K562 (cell line): ENCODE measurements around the gene ADAR. TPM values are rescaled to one million over a fixed set of nuclear protein-coding genes. Genes with fewer than 3 reads are reported as not detected.
A peak's percentile ranks its signal among the peaks of the same experiment; 100 is the strongest.

Experiments
- ATF7 ChIP-seq: fragments of 450-650 bp; IDR thresholded peaks from 2 replicates; pipeline ENCODE4 v1.7.1; 2014; ENCODE audit warnings: mild to moderate bottlenecking, moderate library complexity
- EP400 ChIP-seq: fragments of 450-650 bp; IDR thresholded peaks from 2 replicates; pipeline ENCODE4 v1.6.1; 2017; ENCODE audit warnings: antibody characterized with exemption, mild to moderate bottlenecking, moderate library complexity
- ETV1 ChIP-seq: fragments of 450-650 bp; conservative IDR thresholded peaks from 2 replicates; pipeline ENCODE4 v1.6.1; 2016; ENCODE audit warnings: missing genetic modification characterization, control low read depth, low read depth, missing compliant biosample characterization
- FOXM1 ChIP-seq, 2 experiments: fragments of 450-650 bp in 1 of 2; sonication (generic) in 1 of 2; formaldehyde crosslinking in 1 of 2; IDR thresholded peaks; 2 replicates each; pipeline versions ENCODE4 v1.6.1 to v1.9.0; 2017 to 2022; ENCODE audit warnings: low read depth in 2 of 2, mild to moderate bottlenecking in 2 of 2, missing genetic modification reagents in 1 of 2, moderate library complexity in 1 of 2
- LEF1 ChIP-seq: fragments of 450-650 bp; IDR thresholded peaks from 2 replicates; pipeline ENCODE4 v1.6.1; 2016; ENCODE audit warnings: mild to moderate bottlenecking
- MXD1 ChIP-seq: fragments of 250-450 bp; sonication (Bioruptor Pico); IDR thresholded peaks from 2 replicates; pipeline ENCODE4 v1.8.0; 2021; ENCODE audit warnings: borderline replicate concordance, mild to moderate bottlenecking, moderate library complexity; ENCODE audit not compliant: poor library complexity, severe bottlenecking
- NFIC ChIP-seq: fragments of 450-650 bp; IDR thresholded peaks from 2 replicates; pipeline ENCODE4 v1.6.1; 2017; ENCODE audit warnings: mild to moderate bottlenecking, inconsistent platforms
- NR2F6 ChIP-seq: fragments of 450-650 bp; formaldehyde crosslinking; IDR thresholded peaks from 2 replicates; pipeline ENCODE4 v1.4.0; 2020; ENCODE audit warnings: mild to moderate bottlenecking
- POLR2AphosphoS5 ChIP-seq: IDR thresholded peaks from 2 replicates; pipeline ENCODE4 v1.6.1; 2011; ENCODE audit warnings: mild to moderate bottlenecking, low read depth, low read length, moderate library complexity; ENCODE audit not compliant: control insufficient read depth, insufficient read depth
- PRDM10 ChIP-seq: fragments of 450-650 bp; IDR thresholded peaks from 2 replicates; pipeline ENCODE4 v1.6.1; 2018; ENCODE audit not compliant: partially characterized antibody
- RBM34 ChIP-seq: fragments of 200-400 bp; formaldehyde crosslinking; IDR thresholded peaks from 2 replicates; pipeline ENCODE4 v1.6.1; 2018; ENCODE audit warnings: low read length, borderline replicate concordance; ENCODE audit not compliant: insufficient read depth
- TARDBP ChIP-seq: fragments of 450-650 bp; IDR thresholded peaks from 2 replicates; pipeline ENCODE4 v1.6.1; 2016
- ZC3H11A ChIP-seq: IDR thresholded peaks from 2 replicates; pipeline ENCODE4 v1.6.1; 2012; ENCODE audit warnings: low read depth, low read length, improper control_type of control experiment
- ZFP36 ChIP-seq: fragments of 150-350 bp; IDR thresholded peaks from 2 replicates; pipeline ENCODE4 v1.6.1; 2018; ENCODE audit warnings: low read length, low read depth; ENCODE audit not compliant: partially characterized antibody
- ZMIZ1 ChIP-seq, 2 experiments: fragments of 150-350 bp in 1 of 2; IDR thresholded peaks; 2 replicates each; pipeline ENCODE4 v1.6.1; 2012 to 2016; ENCODE audit warnings: low read depth in 2 of 2, low read length in 2 of 2, mild to moderate bottlenecking in 1 of 2, moderate library complexity in 1 of 2
- ZNF518B ChIP-seq: fragments of 250-450 bp; sonication (Bioruptor Pico); IDR thresholded peaks from 2 replicates; pipeline ENCODE4 v1.5.0; 2021; ENCODE audit warnings: mild to moderate bottlenecking, moderate library complexity
- polyA plus RNA-seq, 8 experiments: library from polyadenylated mRNA; depleted of rRNA in 4 of 8; stranded (reverse) in 5 of 8; unstranded in 3 of 8; fragments of >200 nt; fragmentation: Nextera tagmentation in 2 of 8; fragmentation: Illumina TruSeq in 1 of 8; extraction: Ambion mirVana in 2 of 8; extraction: Trizol in 1 of 8; gene quantifications; 2 replicates each; pipeline versions ENCODE4 v1.2.1 to v1.2.3, GENCODE V29; 2011 to 2014; ENCODE audit warnings: inconsistent platforms in 1 of 8, missing spikeins in 1 of 8
- total RNA-seq, 7 experiments: library from RNA; depleted of rRNA in 6 of 7; stranded (reverse); fragments of >200 nt in 6 of 7; fragmentation: Illumina TruSeq in 2 of 7; extraction: Trizol in 2 of 7; gene quantifications; 2 replicates each; pipeline versions ENCODE4 v1.2.1 to v1.2.3, GENCODE V29; 2011 to 2021; ENCODE audit warnings: low replicate concordance in 1 of 7

Gene ADAR
- total and polyA plus RNA-seq, 9 of the 15 experiments (the other 6 are each of a cell fraction or from before 2014, with no cell fraction given), result 30.1 to 123 (median 60.2) TPM

GRCh38 chr1:154629061-154629674 lies 21.2 kb upstream of the ADAR start (continued):
- TF ChIP-seq EP400, result no peak; the same call in 1 of the 2 replicates
- TF ChIP-seq LEF1, result peak; percentile 89
- peak; percentile 66 for TF ChIP-seq ATF7
- peak; percentile 12 for TF ChIP-seq ZFP36
- no peak for TF ChIP-seq MXD1 (CRISPR knock-in tag)
- no peak for TF ChIP-seq ZC3H11A
- TF ChIP-seq RBM34, result no peak
- TF ChIP-seq ZMIZ1 (IDR thresholded peaks at IDR 0.05; ENCODE audit: low read depth in 2 of 2, low read length in 2 of 2), result peak in 1 of 2 experiments; percentile 79; a peak in 2 of 4 replicates
- no peak for TF ChIP-seq ETV1 (tag)
- 0 out of 2 replicates have a peak, but pooled peaks have one; percentile 19 for TF ChIP-seq POLR2AphosphoS5
- peak; percentile 66 for TF ChIP-seq NFIC
- TF ChIP-seq NR2F6, result no peak
- peak; percentile 86; the same call in 1 of the 2 replicates for TF ChIP-seq FOXM1 (IDR thresholded peaks at IDR 0.05; ENCODE audit: low read depth)
- TF ChIP-seq FOXM1 (CRISPR knock-in tag; IDR thresholded peaks at IDR 0.05; ENCODE audit: low read depth), result no peak
- TF ChIP-seq PRDM10, result peak; percentile 70
- TF ChIP-seq TARDBP, result 0 out of 2 replicates have a peak, but pooled peaks have one; percentile 23
- no peak for TF ChIP-seq ZNF518B (CRISPR knock-in tag)
